ENCODE data around the gene GRIN2C. TPM values are rescaled to one million over a fixed set of nuclear protein-coding genes. Genes with fewer than 3 reads are reported as not detected.

Gene GRIN2C
- total RNA-seq, 4 donors from 2014 or later, result 0.17 to 2.5 (median 0.50) TPM

DNA sequence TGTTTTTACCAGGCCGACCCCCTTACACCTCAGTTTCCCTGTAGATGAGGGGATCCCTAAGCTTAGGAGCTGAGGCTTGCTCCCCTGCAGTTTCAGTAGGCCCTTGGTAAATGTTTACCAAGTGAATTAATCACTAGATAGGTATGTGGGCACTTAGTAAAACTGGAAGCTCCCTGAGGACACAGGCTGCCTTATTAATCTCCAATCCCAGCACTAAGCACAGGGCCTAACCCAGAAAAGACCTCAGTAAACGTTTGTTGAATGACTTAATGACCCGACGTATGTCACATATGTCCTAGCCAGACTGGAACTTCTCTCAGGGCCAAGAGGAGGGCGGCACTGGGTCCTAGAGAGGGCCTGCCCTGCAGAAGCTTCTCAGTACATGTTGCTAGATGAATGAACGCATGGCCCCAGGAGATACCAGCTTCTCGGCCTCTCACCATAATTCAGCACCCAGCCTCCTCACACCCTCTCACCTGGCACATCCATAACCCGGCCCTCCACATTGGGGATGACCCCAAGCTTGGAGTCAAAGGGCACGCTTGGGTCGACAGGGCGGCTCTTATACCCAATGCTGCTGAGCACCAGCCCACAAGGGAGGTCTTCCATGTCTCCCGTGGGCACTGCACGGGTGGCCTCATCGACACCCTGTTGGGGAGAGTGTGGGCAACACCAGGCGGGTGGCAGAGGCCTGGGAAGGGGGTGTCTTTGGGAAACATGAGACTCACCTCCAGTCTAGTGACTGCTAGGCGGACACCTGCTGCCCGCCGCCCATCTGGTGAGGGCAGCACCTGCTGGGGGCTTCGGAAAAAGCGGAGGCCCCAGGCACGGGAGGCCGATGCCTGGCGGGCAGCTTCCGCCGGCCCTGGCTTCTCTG, 4.0 kb upstream of the GRIN2C start:
- peaks cover 26 to 45% (median 34%) of the 10 kb centered on the region in 4 donors for H3K4me1 ChIP-seq
- H3K9me3 ChIP-seq, result no peaks in the 10 kb centered on the region
- H3K36me3 ChIP-seq, result no peaks in the 10 kb centered on the region
- DNase-seq (ENCODE audit: extremely low spot score), result no peak
- intact Hi-C loops (cut with DNase I), result loop anchor here (2.0 kb wide), 2 partner anchors 71 to 119 kb away; no protein-coding TSS in a partner anchor
- no peak overlapping the region for H3K4me3 ChIP-seq
- H3K27me3 ChIP-seq, result peaks cover 0 to 51% (median 27%) of the 10 kb centered on the region in 4 donors
- TF ChIP-seq POLR2A (IDR thresholded peaks at IDR 0.05; ENCODE audit: low read depth) (no peak), EP300 (IDR thresholded peaks at IDR 0.05) (no peak), CTCF (IDR thresholded peaks at IDR 0.05) (no peak), POLR2AphosphoS5 (IDR thresholded peaks at IDR 0.05) (no peak)
- H3K27ac ChIP-seq (replicated peaks in 1 of 4), result no peak overlapping the region
- 91% methylated on average over 18 of the region's 25 CpGs for WGBS

GRCh38 chr17:74862919-74863318, 3.2 kb upstream of the GRIN2C start:
- no peaks in the 10 kb centered on the region for H3K9me3 ChIP-seq
- H3K27me3 ChIP-seq, result peaks cover 0 to 58% (median 30%) of the 10 kb centered on the region in 4 donors
- intact Hi-C loops (cut with DNase I), result no loop called here
- H3K4me1 ChIP-seq, result peaks cover 26 to 45% (median 34%) of the 10 kb centered on the region in 4 donors
- no peak overlapping the region for H3K4me3 ChIP-seq
- TF ChIP-seq CTCF (IDR thresholded peaks at IDR 0.05) (no peak), POLR2AphosphoS5 (IDR thresholded peaks at IDR 0.05) (no peak), EP300 (IDR thresholded peaks at IDR 0.05) (no peak), POLR2A (IDR thresholded peaks at IDR 0.05; ENCODE audit: low read depth) (no peak)
- WGBS, result 100% methylated on average over 1 of the region's 6 CpGs
- no peaks in the 10 kb centered on the region for H3K36me3 ChIP-seq
- DNase-seq (ENCODE audit: extremely low spot score), result no peak
- no peak overlapping the region for H3K27ac ChIP-seq (replicated peaks in 1 of 4)

GRCh38 chr17:74862108-74862901, 2.6 kb upstream of the GRIN2C start:
- peak overlapping the region; percentile 16 to 52 (median 40) for H3K4me3 ChIP-seq
- H3K4me1 ChIP-seq, result peaks cover 26 to 45% (median 34%) of the 10 kb centered on the region in 4 donors
- no peaks in the 10 kb centered on the region for H3K36me3 ChIP-seq
- WGBS, result 60% methylated on average over 15 of the region's 25 CpGs
- DNase-seq (ENCODE audit: extremely low spot score), result no peak
- no peak overlapping the region for H3K27ac ChIP-seq (replicated peaks in 1 of 4)
- intact Hi-C loops (cut with DNase I), result no loop called here
- TF ChIP-seq CTCF (IDR thresholded peaks at IDR 0.05), result peak; percentile 63 to 67 (median 66)
- TF ChIP-seq POLR2A (IDR thresholded peaks at IDR 0.05; ENCODE audit: low read depth), result no peak
- H3K9me3 ChIP-seq, result no peaks in the 10 kb centered on the region
- H3K27me3 ChIP-seq, result peaks cover 0 to 64% (median 30%) of the 10 kb centered on the region in 4 donors

DNA sequence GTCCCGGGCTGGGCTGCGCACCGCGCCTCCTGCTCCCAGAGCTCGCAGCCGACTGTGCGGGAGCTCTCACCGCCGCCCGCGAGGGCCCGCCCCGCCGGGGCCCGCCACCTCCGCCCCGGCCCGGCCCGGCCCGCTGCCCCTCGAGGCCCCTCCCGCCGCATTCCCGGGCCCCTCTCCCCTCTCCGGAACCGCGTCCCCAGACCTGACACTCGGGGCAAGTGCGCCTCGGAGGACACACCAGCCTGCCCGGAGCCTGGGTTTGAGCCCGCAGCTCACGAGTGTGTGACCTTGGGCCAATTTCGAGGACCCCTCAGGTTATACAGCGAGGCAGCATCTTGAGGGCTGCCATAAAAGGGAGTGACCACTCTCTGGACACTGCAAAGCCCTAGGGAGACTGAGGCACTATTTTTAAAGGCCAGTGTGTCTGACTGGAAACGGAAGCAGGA, 2.0 kb upstream of the GRIN2C start:
- no peak for DNase-seq (ENCODE audit: extremely low spot score)
- WGBS, result no CpG with 5 or more reads among the region's 36 CpGs
- Histone ChIP-seq H3K9me3 (no peaks in the 10 kb centered on the region), H3K27ac (replicated peaks in 1 of 4) (no peak overlapping the region), H3K27me3 (peaks cover 0 to 70% (median 30%) of the 10 kb centered on the region in 4 donors), H3K4me1 (peaks cover 26 to 45% (median 34%) of the 10 kb centered on the region in 4 donors), H3K4me3 (peak overlapping the region; percentile 16 to 52 (median 40)), H3K36me3 (no peaks in the 10 kb centered on the region)
- intact Hi-C loops (cut with DNase I), result no loop called here
- TF ChIP-seq POLR2A (IDR thresholded peaks at IDR 0.05; ENCODE audit: low read depth), result no peak
- TF ChIP-seq CTCF (IDR thresholded peaks at IDR 0.05), result no peak
- TF ChIP-seq EP300 (IDR thresholded peaks at IDR 0.05), result no peak
- TF ChIP-seq POLR2AphosphoS5 (IDR thresholded peaks at IDR 0.05), result no peak

Measured in esophagus muscularis mucosa (tissue), 4 donors.